ENCODE measurements around the gene ZNF800.

GRCh38 chr7:127438836-127439235 lies 46.3 kb upstream of the ZNF800 start:
- TF ChIP-seq CTCF (conservative IDR thresholded peaks at IDR 0.05; ENCODE audit: low read depth, low read length) (no peak), EZH2 (IDR thresholded peaks at IDR 0.05; ENCODE audit: borderline replicate concordance, low read depth, low read length, poor library complexity, severe bottlenecking) (no peak)

Measured in A673 (cell line).